Fibroblast of lung (primary cell): ENCODE results near the gene ETS2. TPM values are rescaled to one million over a fixed set of nuclear protein-coding genes. Genes with fewer than 3 reads are reported as not detected.

Experiments used
- DNase-seq, 2 donors: peaks; one replicate each; pipeline versions ENCODE4 v3.0.0 to v3.0.0-alpha.2; 2010; ENCODE audit warnings: low read depth in 2 of 2
- H2AFZ ChIP-seq: 2 replicates; pipeline ENCODE4 v1.5.1; 2012; ENCODE audit warnings: low read length, control low read depth, inconsistent platforms
- H3K27ac ChIP-seq: 2 replicates; pipeline ENCODE4 v1.5.1; 2011; ENCODE audit warnings: low read length, control low read depth; ENCODE audit not compliant: insufficient read depth
- H3K27me3 ChIP-seq: 2 replicates; pipeline ENCODE4 v1.5.1; 2011; ENCODE audit warnings: mild to moderate bottlenecking, low read length; ENCODE audit not compliant: control insufficient read depth, insufficient read depth
- H3K36me3 ChIP-seq: 2 replicates; pipeline ENCODE4 v1.5.1; 2011; ENCODE audit warnings: low read length; ENCODE audit not compliant: control insufficient read depth, insufficient read depth
- H3K4me1 ChIP-seq: 2 replicates; pipeline ENCODE4 v1.5.1; 2011; ENCODE audit warnings: low read length; ENCODE audit not compliant: control insufficient read depth, insufficient read depth; ENCODE audit errors: extremely low read depth
- H3K4me2 ChIP-seq: 2 replicates; pipeline ENCODE4 v1.5.1; 2011; ENCODE audit warnings: low read length, control low read depth; ENCODE audit not compliant: insufficient read depth; ENCODE audit errors: extremely low read depth
- H3K4me3 ChIP-seq, 4 experiments: fragments of 200-600 bp in 1 of 4; sonication (generic) in 1 of 4; replicated peaks in 1 of 4; 2 replicates each; pipeline ENCODE4 v1.5.1; 2011 to 2016; ENCODE audit warnings: low read length in 4 of 4, low read depth in 3 of 4, mild to moderate bottlenecking in 3 of 4, control low read depth in 2 of 4, inconsistent platforms in 1 of 4, mixed read lengths in 1 of 4; ENCODE audit not compliant: insufficient read depth in 1 of 4; ENCODE audit errors: control extremely low read depth in 1 of 4
- H3K79me2 ChIP-seq: 2 replicates; pipeline ENCODE4 v1.5.1; 2012; ENCODE audit warnings: mild to moderate bottlenecking, low read length, inconsistent platforms; ENCODE audit not compliant: control insufficient read depth, insufficient read depth
- H3K9ac ChIP-seq: 2 replicates; pipeline ENCODE4 v1.5.1; 2011; ENCODE audit warnings: mild to moderate bottlenecking, low read length, control low read depth; ENCODE audit not compliant: insufficient read depth
- H3K9me3 ChIP-seq: 2 replicates; pipeline ENCODE4 v1.5.1; 2012; ENCODE audit warnings: low read depth, low read length; ENCODE audit not compliant: control insufficient read depth, insufficient read depth
- H4K20me1 ChIP-seq: 2 replicates; pipeline ENCODE4 v1.5.1; 2011; ENCODE audit warnings: low read length; ENCODE audit not compliant: control insufficient read depth, insufficient read depth; ENCODE audit errors: extremely low read depth
- CTCF ChIP-seq, 2 donors: IDR thresholded peaks in 1 of 2; conservative IDR thresholded peaks in 1 of 2; 1 replicate in 1 of 2; 2 replicates in 1 of 2; pipeline ENCODE4 v1.5.1; 2011 to 2012; ENCODE audit warnings: low read length in 2 of 2, control low read depth in 1 of 2, inconsistent platforms in 1 of 2, low read depth in 1 of 2, mild to moderate bottlenecking in 1 of 2
- EZH2 ChIP-seq: IDR thresholded peaks from 2 replicates; pipeline ENCODE4 v1.5.1; 2012; ENCODE audit warnings: low read length, control low read depth, mild to moderate bottlenecking; ENCODE audit errors: missing control alignments
- polyA plus RNA-seq, 2 donors: library from polyadenylated mRNA; depleted of rRNA in 1 of 2; stranded (reverse) in 1 of 2; unstranded in 1 of 2; fragments of >200 nt; gene quantifications; 2 replicates each; pipeline ENCODE4 v1.2.1, GENCODE V29; 2011 to 2012; ENCODE audit warnings: missing spikeins in 1 of 2
- total RNA-seq: library from RNA; depleted of rRNA; stranded (reverse); fragments of >200 nt; gene quantifications from 2 replicates; pipeline ENCODE4 v1.2.1, GENCODE V29; 2014

Gene ETS2
- total and polyA plus RNA-seq, 2 donors (not counting 1 experiment from before 2014, with no cell fraction given) = 28.0 to 77.3 TPM

- Histone ChIP-seq H3K4me3 (no peak overlapping the region), H3K79me2 (peaks cover 26% of the 10 kb centered on the region), H3K27me3 (no peaks in the 10 kb centered on the region), H3K4me2 (peak overlapping the region; percentile 6), H2AFZ (no peak overlapping the region), H3K9me3 (no peaks in the 10 kb centered on the region), H3K27ac (peak overlapping the region; percentile 34), H3K36me3 (peaks cover 32% of the 10 kb centered on the region), H3K4me1 (peaks cover 10% of the 10 kb centered on the region), H4K20me1 (no peaks in the 10 kb centered on the region), H3K9ac (no peak overlapping the region)
- TF ChIP-seq CTCF (conservative IDR thresholded peaks at IDR 0.05 in 1 of 2, IDR thresholded peaks at IDR 0.05 in 1 of 2; ENCODE audit: low read depth in 1 of 2, low read length in 2 of 2) = no peak
- TF ChIP-seq EZH2 = no peak
- DNase-seq = no peak
Measured at GRCh38 chr21:38814126-38815059, 8.7 kb downstream of the ETS2 start.

- Histone ChIP-seq H3K27me3 (no peaks in the 10 kb centered on the region), H2AFZ (no peak overlapping the region), H3K4me3 (no peak overlapping the region), H3K4me1 (peaks cover 12% of the 10 kb centered on the region), H3K27ac (no peak overlapping the region), H3K9ac (no peak overlapping the region), H3K36me3 (peaks cover 32% of the 10 kb centered on the region), H4K20me1 (no peaks in the 10 kb centered on the region), H3K79me2 (peaks cover 20% of the 10 kb centered on the region), H3K9me3 (no peaks in the 10 kb centered on the region), H3K4me2 (no peak overlapping the region)
- no peak for TF ChIP-seq EZH2
- no peak for TF ChIP-seq CTCF (conservative IDR thresholded peaks at IDR 0.05 in 1 of 2, IDR thresholded peaks at IDR 0.05 in 1 of 2; ENCODE audit: low read depth in 1 of 2, low read length in 2 of 2)
- peak in 1 of 2 donors; percentile 88 for DNase-seq
Measured at GRCh38 chr21:38815060-38815405, 9.3 kb downstream of the ETS2 start.

GRCh38 chr21:38816400-38816977, 10.8 kb downstream of the ETS2 start:
- no peak overlapping the region for H3K4me2 ChIP-seq
- TF ChIP-seq CTCF (conservative IDR thresholded peaks at IDR 0.05 in 1 of 2, IDR thresholded peaks at IDR 0.05 in 1 of 2; ENCODE audit: low read depth in 1 of 2, low read length in 2 of 2) (no peak), EZH2 (no peak)
- no peak overlapping the region for H3K9ac ChIP-seq
- H3K4me1 ChIP-seq = peaks cover 17% of the 10 kb centered on the region
- H3K27me3 ChIP-seq = no peaks in the 10 kb centered on the region
- peaks cover 41% of the 10 kb centered on the region for H3K36me3 ChIP-seq
- H3K4me3 ChIP-seq = no peak overlapping the region
- H3K9me3 ChIP-seq = no peaks in the 10 kb centered on the region
- H3K79me2 ChIP-seq = peaks cover 17% of the 10 kb centered on the region
- H4K20me1 ChIP-seq = no peaks in the 10 kb centered on the region
- H2AFZ ChIP-seq = no peak overlapping the region
- no peak overlapping the region for H3K27ac ChIP-seq
- DNase-seq = no peak
